Coronary artery (tissue), 2 donors: ENCODE results near the gene GAS6.

Source experiments
- DNase-seq: peaks from one replicate; pipeline ENCODE4 v3.0.0-alpha.2; 2017; ENCODE audit warnings: low spot score
- H3K27ac ChIP-seq, 2 donors: fragments of 200-600 bp; sonication (generic); one replicate each; pipeline ENCODE4 v1.5.1; 2016 to 2019
- H3K4me3 ChIP-seq: fragments of 200-600 bp; sonication (generic); 2 replicates; pipeline ENCODE4 v1.5.1; 2016; ENCODE audit warnings: mild to moderate bottlenecking, moderate library complexity
- CTCF ChIP-seq: fragments of 200-600 bp; sonication (generic); IDR thresholded peaks from one replicate; pipeline ENCODE4 v1.5.1; 2019; ENCODE audit warnings: antibody characterized with exemption

GAS6 gene

GRCh38 chr13:113882267-113882630 lies 18.4 kb upstream of the GAS6 start:
- H3K27ac ChIP-seq: peak overlapping the region; percentile 6 to 82
- no peak for DNase-seq
- no peak overlapping the region for H3K4me3 ChIP-seq
- no peak for TF ChIP-seq CTCF

GRCh38 chr13:113881614-113882266 lies 17.9 kb upstream of the GAS6 start:
- peak overlapping the region; percentile 6 to 82 for H3K27ac ChIP-seq
- DNase-seq: no peak
- no peak for TF ChIP-seq CTCF
- no peak overlapping the region for H3K4me3 ChIP-seq

GRCh38 chr13:113880651-113881611 lies 17.1 kb upstream of the GAS6 start:
- Histone ChIP-seq H3K4me3 (no peak overlapping the region), H3K27ac (peak overlapping the region; percentile 6 to 82)
- DNase-seq: no peak
- TF ChIP-seq CTCF: no peak

- Histone ChIP-seq H3K4me3 (no peak overlapping the region), H3K27ac (no peak overlapping the region)
- no peak for TF ChIP-seq CTCF
- DNase-seq: no peak
Measured at GRCh38 chr13:113879494-113880360, 15.9 kb upstream of the GAS6 start.

GRCh38 chr13:113879017-113879416 lies 15.1 kb upstream of the GAS6 start:
- DNase-seq: no peak
- Histone ChIP-seq H3K4me3 (no peak overlapping the region), H3K27ac (no peak overlapping the region)
- no peak for TF ChIP-seq CTCF

GRCh38 chr13:113877149-113877990 lies 13.5 kb upstream of the GAS6 start:
- Histone ChIP-seq H3K27ac (no peak overlapping the region), H3K4me3 (no peak overlapping the region)
- TF ChIP-seq CTCF: no peak
- no peak for DNase-seq
